ENCODE measurements around the gene FFAR4.

FFAR4 gene

DNA sequence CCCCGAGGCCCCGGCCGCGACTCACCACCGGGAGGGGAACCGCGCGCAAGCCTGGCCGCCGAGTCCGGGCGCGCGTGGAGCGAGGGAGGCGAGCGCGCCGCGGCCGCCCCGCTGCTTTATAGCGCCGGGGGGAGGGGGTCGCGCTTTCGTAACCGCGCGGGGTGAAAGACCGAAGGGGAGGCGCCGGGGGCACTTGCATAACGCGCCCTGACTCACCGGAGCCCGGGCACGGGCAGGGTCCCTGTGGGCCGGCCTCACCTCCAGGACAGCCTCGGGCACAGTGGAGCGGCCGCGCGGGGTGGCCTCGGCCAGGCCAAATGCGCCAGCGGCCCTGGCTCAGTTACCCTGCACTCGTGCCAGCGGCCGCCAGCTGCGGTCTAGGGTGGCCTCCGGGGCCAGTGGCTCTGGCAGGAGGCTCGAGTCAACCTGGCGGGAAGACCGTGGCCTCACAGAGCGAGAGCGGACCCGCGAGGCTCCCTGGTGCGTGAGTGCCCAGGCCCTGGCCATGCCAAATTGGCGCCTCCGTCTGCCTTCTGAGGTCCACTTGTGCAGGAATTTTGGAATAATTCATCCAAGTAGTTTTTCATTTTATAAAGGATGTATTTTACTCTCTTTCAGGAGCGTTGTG is 34.8 kb downstream of the FFAR4 start, which contains the start of gene RBP4:
TSS of gene RBP4 (minus strand) at position 90 of the 628 bp plus-strand sequence. CDS start 207 bp downstream, outside the sequence.
- DNase-seq = no peak

DNA sequence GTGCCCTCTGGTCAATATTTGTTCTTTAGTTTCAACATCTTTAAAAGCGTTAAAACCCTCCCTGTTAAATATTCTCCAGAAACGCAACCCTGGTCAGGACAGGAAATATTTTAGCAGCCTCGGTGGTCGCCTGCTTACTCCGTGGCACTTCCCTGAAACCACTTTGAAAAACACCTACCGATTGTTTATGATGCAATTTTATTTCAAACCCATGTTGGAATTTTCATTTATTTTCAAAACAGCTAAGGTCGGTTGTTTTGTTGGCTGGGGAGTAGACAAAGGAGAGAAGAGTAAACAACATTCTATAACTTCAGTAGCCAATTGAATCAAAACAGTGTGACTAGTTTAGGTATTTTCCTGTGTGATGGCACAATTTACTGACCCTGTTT is 35.3 kb downstream of the FFAR4 start:
- no peak for DNase-seq

DNA sequence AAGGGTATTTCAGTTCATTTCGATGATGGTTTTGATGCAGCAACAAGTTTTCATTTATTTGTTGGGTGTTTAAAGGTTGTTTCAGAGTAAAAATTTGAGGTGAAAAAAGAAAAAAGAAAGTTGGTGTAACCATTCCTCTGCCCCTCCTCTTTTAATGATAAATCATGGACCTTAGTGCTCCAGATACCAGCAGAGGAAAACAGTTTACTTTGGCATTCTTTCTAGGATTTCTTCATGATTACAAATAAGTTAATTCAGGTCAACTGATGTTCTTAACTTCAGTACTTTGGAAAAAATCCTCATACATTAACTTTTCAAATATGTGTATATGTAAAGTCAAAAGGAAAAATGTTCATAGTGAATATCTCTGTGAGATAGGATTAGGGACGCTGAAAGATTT is 36.6 kb downstream of the FFAR4 start:
- no peak for DNase-seq

- DNase-seq = no peak
Observed at GRCh38 chr10:93604146-93604545, 37.7 kb downstream of the FFAR4 start.

DNA sequence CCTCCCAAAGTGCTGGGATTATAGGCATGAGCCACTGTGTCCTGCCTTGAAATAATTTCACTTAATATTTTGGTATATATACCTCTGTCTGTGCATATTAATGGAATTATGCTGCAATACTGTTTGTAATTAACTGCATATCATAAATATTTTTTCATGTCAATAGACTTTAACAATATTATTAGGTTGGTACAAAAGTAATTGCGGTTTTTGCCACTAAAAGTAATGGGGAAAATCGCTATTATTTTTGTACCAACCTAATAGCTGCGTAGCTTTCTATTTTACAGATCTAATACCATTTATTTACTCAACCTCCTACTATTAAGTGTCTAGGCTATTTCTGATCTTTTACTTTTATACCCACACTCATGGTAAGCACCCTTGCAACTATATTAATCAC is 42.0 kb downstream of the FFAR4 start:
- DNase-seq = no peak

GRCh38 chr10:93612311-93612710 is 45.8 kb downstream of the FFAR4 start, which contains the start of gene PDE6C:
Gene PDE6C (plus strand): TSS chr10:93612537. CDS start chr10:93612726, 189 bp downstream.
- DNase-seq = no peak

DNA sequence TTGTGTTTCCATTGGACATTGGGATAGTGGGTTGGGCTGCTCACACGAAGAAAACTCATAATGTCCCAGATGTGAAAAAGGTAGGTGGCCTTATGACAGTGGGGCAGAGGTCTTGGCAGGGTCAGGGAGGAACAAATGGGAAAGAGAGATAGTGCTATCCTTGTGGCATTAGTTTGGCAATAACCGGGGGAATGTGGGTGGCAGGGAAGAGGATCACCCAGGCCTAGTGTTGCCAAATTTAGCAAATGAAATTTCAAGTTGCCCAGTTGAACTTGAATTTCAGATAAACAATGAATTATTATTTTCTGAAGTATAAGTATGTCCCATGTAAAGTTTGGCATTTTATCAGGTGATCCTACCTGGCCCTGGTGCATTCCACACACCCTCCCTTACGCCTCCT is 46.7 kb downstream of the FFAR4 start:
- no peak for DNase-seq

DNA sequence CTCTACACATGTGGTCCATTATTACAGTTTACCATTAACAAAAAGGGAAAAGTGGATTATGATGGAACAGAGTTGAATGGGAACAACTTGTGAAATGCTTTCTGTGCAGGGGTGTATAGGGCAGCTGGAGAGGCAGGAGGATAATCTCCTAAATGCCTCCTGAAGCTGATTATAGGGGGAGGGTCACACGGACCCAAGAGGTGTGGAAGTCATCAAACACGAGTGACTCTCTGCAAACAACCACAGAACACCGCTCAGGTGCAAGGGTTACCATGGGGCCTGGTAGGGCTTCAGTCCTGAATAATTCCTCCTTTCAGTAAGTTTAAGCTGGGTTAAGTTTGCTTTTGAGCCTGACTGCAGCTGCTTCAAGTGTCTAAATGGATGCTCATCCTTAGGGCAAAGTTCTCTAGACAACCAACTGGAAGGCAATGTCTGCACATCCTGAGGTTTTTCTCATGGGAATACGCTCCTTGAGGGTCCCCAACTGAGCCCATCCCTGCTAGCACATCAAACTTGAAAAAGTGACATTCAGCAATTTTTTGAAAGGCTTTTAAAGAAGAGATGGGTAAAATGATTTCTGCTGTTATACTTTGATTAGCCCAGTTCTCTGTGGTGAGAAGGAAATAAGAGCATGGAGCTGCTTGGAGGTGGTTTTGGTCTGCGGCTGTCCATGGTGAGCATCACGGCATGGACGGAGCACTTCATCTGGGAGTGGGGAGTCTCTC is 47.8 kb downstream of the FFAR4 start:
- DNase-seq = no peak

DNA sequence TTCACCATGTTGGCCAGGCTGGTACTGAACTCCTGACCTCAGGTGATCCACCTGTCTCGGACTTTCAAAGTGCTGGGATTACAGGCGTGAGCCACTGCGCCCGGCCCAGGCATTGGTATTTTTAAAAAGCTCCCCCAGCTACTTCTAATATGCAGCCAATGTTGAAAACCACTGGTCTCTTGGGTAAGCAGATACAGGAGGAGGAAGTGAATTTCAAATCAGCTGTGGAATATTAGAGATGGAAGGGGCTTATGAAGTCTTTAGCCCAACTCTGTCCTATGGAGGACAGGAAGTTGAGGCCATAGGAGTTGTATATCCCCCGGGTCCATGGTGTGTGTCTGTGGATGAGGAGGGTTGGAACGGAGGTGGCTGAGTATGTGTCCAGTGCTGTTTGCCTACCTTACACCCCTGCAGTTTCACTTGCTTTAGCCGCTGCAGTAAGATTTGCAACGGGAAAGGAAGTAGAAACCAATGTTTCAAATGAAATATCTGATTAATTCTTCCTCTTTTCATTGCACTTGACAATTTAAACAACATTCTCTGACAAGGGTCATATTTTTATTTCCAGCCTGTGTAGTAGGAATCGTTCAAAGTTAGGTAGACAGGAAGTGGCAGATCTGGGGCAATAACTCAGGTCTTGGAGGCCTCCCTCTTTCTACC is 49.2 kb downstream of the FFAR4 start:
- DNase-seq = no peak

DNA sequence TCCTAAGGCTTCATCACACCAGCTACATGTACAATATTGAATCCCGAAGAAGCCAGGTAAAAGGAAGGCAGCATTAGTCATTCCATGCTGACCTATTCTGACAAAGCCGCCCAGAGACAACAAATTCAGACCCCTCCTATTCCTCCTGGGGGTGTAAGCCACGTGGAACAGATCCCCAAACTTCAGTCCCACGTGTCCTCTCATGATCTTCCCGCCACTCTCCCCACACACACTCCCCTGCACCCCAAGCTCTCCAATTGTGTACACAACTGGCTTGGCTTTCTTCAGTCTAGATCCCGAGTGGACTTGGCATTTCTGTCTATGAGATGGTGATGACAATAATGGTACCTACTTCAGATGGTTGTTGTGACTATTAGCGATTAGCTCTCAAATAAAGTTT is 54.5 kb downstream of the FFAR4 start:
- no peak for DNase-seq

DNA sequence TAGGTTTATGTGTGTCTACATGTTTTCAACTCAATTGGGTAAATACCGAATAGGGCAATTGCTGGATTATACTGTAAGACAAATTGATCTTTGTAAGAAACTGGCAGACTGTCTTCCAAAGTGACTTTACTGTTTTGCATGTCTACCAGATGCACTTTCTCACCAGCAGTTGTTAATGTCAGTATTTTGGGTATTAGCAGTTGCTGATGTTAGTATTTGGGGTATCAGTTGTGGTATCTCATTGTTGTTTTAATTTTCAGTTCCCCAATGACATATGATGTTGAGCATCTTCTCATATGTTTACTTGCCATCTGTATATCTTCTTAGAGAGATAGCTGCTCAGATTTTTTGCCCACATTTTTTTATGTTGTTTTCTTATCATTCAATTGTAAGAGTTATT is 56.5 kb downstream of the FFAR4 start:
- DNase-seq = no peak

- no peak for DNase-seq
Observed at GRCh38 chr10:93628858-93629257, 62.4 kb downstream of the FFAR4 start.

DNA sequence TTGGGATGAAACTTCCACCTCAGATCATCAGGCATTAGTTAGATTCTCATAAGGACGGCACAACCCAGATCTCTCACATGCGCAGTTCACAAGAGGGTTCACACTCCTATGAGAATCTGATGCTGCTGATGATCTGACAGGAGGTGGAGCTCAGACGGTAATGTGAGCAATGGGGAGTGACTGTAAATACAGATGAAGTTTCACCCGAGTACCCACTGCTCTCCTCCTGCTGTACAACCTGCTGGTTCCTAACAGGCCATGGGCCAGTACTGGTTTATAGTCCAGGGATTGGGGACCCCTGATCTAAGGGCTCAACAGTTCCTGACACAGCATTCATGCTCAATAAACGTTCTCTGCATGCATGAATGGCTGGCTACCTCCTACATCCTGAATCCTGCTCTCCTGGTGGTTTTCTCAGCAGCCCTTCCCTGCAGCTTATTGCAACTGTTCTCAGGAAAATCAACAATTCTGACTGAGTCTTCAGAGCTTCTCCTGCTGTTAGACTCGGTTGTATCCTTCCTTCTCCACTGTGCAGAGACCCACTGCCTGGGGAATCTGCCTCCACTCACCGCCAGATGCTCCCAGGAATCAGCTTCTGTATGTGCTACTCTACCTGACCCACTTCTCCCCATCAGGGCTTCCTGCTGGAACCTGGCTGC is 63.3 kb downstream of the FFAR4 start:
- peak; percentile 9 for DNase-seq

- peak; percentile 55 for DNase-seq
Observed at GRCh38 chr10:93630625-93631557, 64.4 kb downstream of the FFAR4 start.
